Transverse colon (tissue), 4 donors: ENCODE data around the gene TNS1. TPM values are rescaled to one million over a fixed set of nuclear protein-coding genes. Genes with fewer than 3 reads are reported as not detected.
A peak's percentile ranks its signal among the peaks of the same experiment; 100 is the strongest.

Experiments
- DNase-seq: peaks from one replicate; pipeline ENCODE4 v3.0.0-alpha.2; 2019
- H3K27ac ChIP-seq, 4 donors: fragments of 200-600 bp; sonication (generic); 2 replicates each; pipeline ENCODE4 v1.5.1; 2016 to 2018; ENCODE audit warnings: inconsistent platforms in 4 of 4
- H3K27me3 ChIP-seq: fragments of 200-600 bp; sonication (generic); 2 replicates; pipeline ENCODE4 v1.5.1; 2017; ENCODE audit warnings: inconsistent platforms
- H3K36me3 ChIP-seq, 4 donors: fragments of 200-600 bp; sonication (generic); 2 replicates each; pipeline ENCODE4 v1.5.1; 2017 to 2019; ENCODE audit warnings: inconsistent platforms in 4 of 4
- H3K4me1 ChIP-seq, 4 donors: fragments of 200-600 bp; sonication (generic); 2 replicates each; pipeline ENCODE4 v1.5.1; 2017 to 2020; ENCODE audit warnings: inconsistent platforms in 4 of 4
- H3K4me3 ChIP-seq, 4 donors: fragments of 200-600 bp; sonication (generic); 1 replicate in 1 of 4; 2 replicates in 3 of 4; pipeline versions ENCODE4 v1.5.1 to v1.6.1; 2017 to 2019; ENCODE audit warnings: inconsistent platforms in 4 of 4
- H3K9me3 ChIP-seq, 2 donors: fragments of 200-600 bp; sonication (generic); 2 replicates each; pipeline ENCODE4 v1.5.1; 2017 to 2019; ENCODE audit warnings: inconsistent platforms in 2 of 2
- CTCF ChIP-seq, 5 experiments: fragments of 200-600 bp in 3 of 5; fragments of 450-650 bp in 2 of 5; sonication (generic) in 3 of 5; IDR thresholded peaks; 1 replicate in 2 of 5; 2 replicates in 3 of 5; pipeline ENCODE4 v1.5.1; 2016 to 2017; ENCODE audit warnings: antibody characterized with exemption in 5 of 5, inconsistent platforms in 3 of 5, mild to moderate bottlenecking in 2 of 5, moderate library complexity in 1 of 5
- EP300 ChIP-seq: sonication (generic); formaldehyde crosslinking; IDR thresholded peaks from one replicate; pipeline ENCODE4 v1.6.1; 2017; ENCODE audit warnings: antibody characterized with exemption, low read depth
- POLR2A ChIP-seq: fragments of 450-650 bp; IDR thresholded peaks from one replicate; pipeline ENCODE4 v1.6.1; 2016; ENCODE audit warnings: antibody characterized with exemption, mild to moderate bottlenecking, moderate library complexity
- POLR2AphosphoS5 ChIP-seq, 3 donors: sonication (generic); formaldehyde crosslinking; IDR thresholded peaks; one replicate each; pipeline ENCODE4 v1.6.1; 2016; ENCODE audit warnings: antibody characterized with exemption in 3 of 3
- WGBS, 2 donors: methylation state at CpG; one replicate each; pipeline ENCODE4 v1.1.5; 2018; ENCODE audit warnings: low coverage in 1 of 2; 5-methylcytosine and 5-hydroxymethylcytosine counted together
- in situ Hi-C, 4 donors: fragments of 200-750 bp; cut with MboI; loops; one replicate each; pipeline versions ENCODE4 v1.15.0 to v1.15.1; 2017; ENCODE audit warnings: low sequenced_read_pairs in 3 of 4, low pct_ligation_motif_present in 1 of 4, low pct_unique_long_range_greater_than_20kb in 1 of 4
- intact Hi-C: fragments of 100-400 bp; cut with DNase I; formaldehyde crosslinking; loops from one replicate; pipeline ENCODE4 v1.15.1; 2023; ENCODE audit warnings: low total_unique reads
- total RNA-seq, 4 donors: library from RNA; depleted of rRNA; stranded (reverse); fragments of >200 nt; gene quantifications; one replicate each; pipeline ENCODE4 v1.1.0, GENCODE V29; 2016

Gene TNS1
- total RNA-seq, 4 donors from 2014 or later, result 101 to 487 (median 231) TPM

GRCh38 chr2:218008060-218009040 lies 5.6 kb upstream of the TNS1 start:
- Histone ChIP-seq H3K4me3 (no peak overlapping the region), H3K27me3 (peaks cover 50% of the 10 kb centered on the region), H3K27ac (no peak overlapping the region), H3K9me3 (no peaks in the 10 kb centered on the region), H3K4me1 (peaks cover 6 to 22% (median 15%) of the 10 kb centered on the region in 4 donors), H3K36me3 (no peaks in the 10 kb centered on the region)
- TF ChIP-seq POLR2AphosphoS5 (IDR thresholded peaks at IDR 0.05) (no peak), EP300 (no peak), POLR2A (no peak), CTCF (IDR thresholded peaks at IDR 0.05) (no peak)
- 63 to 65% methylated on average over 1 to 12 of the region's 12 CpGs for WGBS, 2 donors
- no peak for DNase-seq
- intact Hi-C loops, result no loop called here
- in situ Hi-C loops, result loop anchor here in 1 of 4 donors (25.0 kb wide), 1 partner anchor 221 kb away; no protein-coding TSS in a partner anchor

- Histone ChIP-seq H3K4me3 (no peak overlapping the region), H3K9me3 (no peaks in the 10 kb centered on the region), H3K4me1 (peaks cover 6 to 29% (median 15%) of the 10 kb centered on the region in 4 donors), H3K36me3 (no peaks in the 10 kb centered on the region), H3K27ac (no peak overlapping the region), H3K27me3 (peaks cover 42% of the 10 kb centered on the region)
- WGBS, 2 donors, result 85% methylated on average over 4 of the region's 4 CpGs; no CpG with 5 or more reads in 1 of the 2 donors
- in situ Hi-C loops (loop anchor here in 1 of 4 donors (25.0 kb wide), 1 partner anchor 219 kb away; no protein-coding TSS in a partner anchor), intact Hi-C loops (no loop called here)
- no peak for DNase-seq
- TF ChIP-seq POLR2AphosphoS5 (IDR thresholded peaks at IDR 0.05) (no peak), CTCF (IDR thresholded peaks at IDR 0.05) (no peak), EP300 (no peak), POLR2A (no peak)
Measured at GRCh38 chr2:218006741-218007140, 3.9 kb upstream of the TNS1 start.

DNA sequence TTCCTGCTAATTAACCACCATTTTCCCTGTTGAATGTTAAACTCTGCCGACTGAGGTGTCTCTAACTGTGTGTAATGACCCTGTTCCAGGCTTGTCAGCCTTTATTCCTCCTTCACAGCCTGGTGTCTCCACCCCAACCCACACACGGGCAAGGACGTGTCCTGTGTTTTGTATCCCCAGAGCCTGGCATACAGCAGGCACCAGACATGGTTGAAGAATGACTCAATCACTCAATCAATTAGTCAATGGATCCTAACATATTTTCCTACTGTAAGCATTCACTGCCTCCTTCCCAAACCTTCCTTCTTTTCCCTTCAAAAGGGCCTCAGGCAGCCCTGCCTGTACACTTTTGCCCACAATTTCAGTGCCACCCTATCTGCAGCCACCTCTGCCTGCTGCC lies 2.7 kb upstream of the TNS1 start:
- intact Hi-C loops (no loop called here), in situ Hi-C loops (loop anchor here in 1 of 4 donors (25.0 kb wide), 1 partner anchor 218 kb away; no protein-coding TSS in a partner anchor)
- H3K36me3 ChIP-seq, result no peaks in the 10 kb centered on the region
- no peak overlapping the region for H3K4me3 ChIP-seq
- peaks cover 29% of the 10 kb centered on the region for H3K27me3 ChIP-seq
- TF ChIP-seq POLR2AphosphoS5 (IDR thresholded peaks at IDR 0.05) (no peak), POLR2A (no peak), CTCF (IDR thresholded peaks at IDR 0.05) (no peak), EP300 (no peak)
- DNase-seq, result no peak
- no peak overlapping the region for H3K27ac ChIP-seq
- WGBS, 2 donors, result 83 to 87% methylated on average over 2 to 3 of the region's 3 CpGs
- H3K9me3 ChIP-seq, result no peaks in the 10 kb centered on the region
- H3K4me1 ChIP-seq, result peaks cover 6 to 25% (median 13%) of the 10 kb centered on the region in 4 donors

DNA sequence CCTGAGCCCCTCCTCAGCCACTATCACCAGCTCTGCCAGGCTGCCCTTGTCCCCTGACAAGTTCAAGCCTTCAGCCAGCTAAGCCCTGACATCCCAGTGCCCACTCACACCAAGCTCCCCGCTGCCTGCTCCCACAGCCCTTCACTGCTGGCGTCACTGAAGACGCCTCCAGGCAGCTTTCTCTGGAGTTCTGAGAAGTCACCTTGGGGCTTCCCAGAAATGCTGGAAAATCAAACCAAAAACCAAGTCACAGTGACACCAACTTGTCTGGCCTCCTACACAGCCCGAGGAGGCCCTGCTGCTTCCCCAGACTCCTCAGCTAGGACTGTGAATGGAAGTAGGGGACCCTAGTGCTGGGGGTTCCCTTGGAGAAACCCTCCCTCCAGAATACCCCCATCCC lies 2.2 kb upstream of the TNS1 start:
- Histone ChIP-seq H3K36me3 (no peaks in the 10 kb centered on the region), H3K9me3 (no peaks in the 10 kb centered on the region), H3K27ac (peak overlapping the region in 1 of 4 donors; percentile 37), H3K27me3 (peaks cover 25% of the 10 kb centered on the region), H3K4me1 (peaks cover 5 to 21% (median 8%) of the 10 kb centered on the region in 4 donors), H3K4me3 (no peak overlapping the region)
- in situ Hi-C loops, result loop anchor here in 1 of 4 donors (25.0 kb wide), 1 partner anchor 218 kb away; no protein-coding TSS in a partner anchor
- TF ChIP-seq CTCF (IDR thresholded peaks at IDR 0.05) (no peak), POLR2A (no peak)
- no peak for DNase-seq
- 94% methylated on average over 4 of the region's 4 CpGs; no CpG with 5 or more reads in 1 of the 2 donors for WGBS, 2 donors
- intact Hi-C loops, result no loop called here
